ENCODE results near the gene EFHB. TPM values are rescaled to one million over a fixed set of nuclear protein-coding genes. Genes with fewer than 3 reads are reported as not detected.

EFHB gene
- total RNA-seq, 1 experiment from 2014 or later = not detected

DNA sequence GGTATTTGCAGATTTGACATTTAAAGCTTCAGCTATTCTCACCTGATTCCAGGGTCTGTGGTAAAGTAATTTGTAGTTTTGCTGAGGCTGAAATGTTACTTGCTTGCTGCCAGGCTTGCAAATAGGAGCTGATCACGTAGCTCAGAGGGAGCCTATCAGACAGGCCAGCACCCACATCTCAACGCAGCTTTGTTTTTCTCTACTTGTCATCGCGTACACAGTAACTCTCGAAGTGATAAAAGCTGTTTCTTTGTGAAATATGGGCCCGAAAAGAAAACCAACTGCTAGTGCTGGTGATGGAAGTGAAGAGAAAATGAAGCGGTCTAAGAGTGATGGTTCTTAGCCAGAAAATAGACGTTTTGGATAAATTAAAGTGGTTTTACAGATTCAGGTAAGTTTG is 36.3 kb upstream of the EFHB start:
- Histone ChIP-seq H3K36me3 (ENCODE audit: low read depth, low read length) (peaks cover 16% of the 10 kb centered on the region), H3K4me3 (ENCODE audit: low read length) (no peak overlapping the region), H3K9me2 (replicated peaks; ENCODE audit: low read length) (no peaks in the 10 kb centered on the region), H3K27ac (ENCODE audit: low read length) (no peak overlapping the region), H3K9ac (ENCODE audit: low read length) (no peak overlapping the region), H3K27me3 (ENCODE audit: low read length) (no peaks in the 10 kb centered on the region), H3K79me2 (ENCODE audit: low read length) (peaks cover 81% of the 10 kb centered on the region), H3K9me3 (ENCODE audit: low read length) (no peaks in the 10 kb centered on the region), H4K20me1 (ENCODE audit: low read length) (peaks cover 60% of the 10 kb centered on the region), H3F3A (ENCODE audit: low read length, unreplicated experiment) (no peaks in the 10 kb centered on the region), H3K4me1 (ENCODE audit: insufficient read depth, low read length) (peaks cover 11% of the 10 kb centered on the region), H2AFZ (ENCODE audit: low read length) (no peak overlapping the region), H3K4me2 (ENCODE audit: low read length) (no peak overlapping the region)
- ChIA-PET CTCF (no interaction called here), POLR2A (ENCODE audit: unreplicated experiment) (no interaction called here)
- BruUV-seq (replicated peaks) = no TSS peak
- ATAC-seq = no peak
- TF ChIP-seq EZH2 (IDR thresholded peaks at IDR 0.05; ENCODE audit: low read length, unreplicated experiment) (no peak), EZH2phosphoT487 (IDR thresholded peaks at IDR 0.05; ENCODE audit: borderline replicate concordance, low read length) (no peak)
- TF ChIP-seq, protein P1, sequence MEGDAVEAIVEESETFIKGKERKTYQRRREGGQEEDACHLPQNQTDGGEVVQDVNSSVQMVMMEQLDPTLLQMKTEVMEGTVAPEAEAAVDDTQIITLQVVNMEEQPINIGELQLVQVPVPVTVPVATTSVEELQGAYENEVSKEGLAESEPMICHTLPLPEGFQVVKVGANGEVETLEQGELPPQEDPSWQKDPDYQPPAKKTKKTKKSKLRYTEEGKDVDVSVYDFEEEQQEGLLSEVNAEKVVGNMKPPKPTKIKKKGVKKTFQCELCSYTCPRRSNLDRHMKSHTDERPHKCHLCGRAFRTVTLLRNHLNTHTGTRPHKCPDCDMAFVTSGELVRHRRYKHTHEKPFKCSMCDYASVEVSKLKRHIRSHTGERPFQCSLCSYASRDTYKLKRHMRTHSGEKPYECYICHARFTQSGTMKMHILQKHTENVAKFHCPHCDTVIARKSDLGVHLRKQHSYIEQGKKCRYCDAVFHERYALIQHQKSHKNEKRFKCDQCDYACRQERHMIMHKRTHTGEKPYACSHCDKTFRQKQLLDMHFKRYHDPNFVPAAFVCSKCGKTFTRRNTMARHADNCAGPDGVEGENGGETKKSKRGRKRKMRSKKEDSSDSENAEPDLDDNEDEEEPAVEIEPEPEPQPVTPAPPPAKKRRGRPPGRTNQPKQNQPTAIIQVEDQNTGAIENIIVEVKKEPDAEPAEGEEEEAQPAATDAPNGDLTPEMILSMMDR (conservative IDR thresholded peaks at IDR 0.05; ENCODE audit: low read depth, low read length) = no peak
- intact Hi-C loops (cut with micrococcal nuclease) = loop anchor here (5.0 kb wide), 2 partner anchors 72 to 83 kb away; partner anchors contain the start of gene KAT2B
- DNase-seq = no peak

DNA sequence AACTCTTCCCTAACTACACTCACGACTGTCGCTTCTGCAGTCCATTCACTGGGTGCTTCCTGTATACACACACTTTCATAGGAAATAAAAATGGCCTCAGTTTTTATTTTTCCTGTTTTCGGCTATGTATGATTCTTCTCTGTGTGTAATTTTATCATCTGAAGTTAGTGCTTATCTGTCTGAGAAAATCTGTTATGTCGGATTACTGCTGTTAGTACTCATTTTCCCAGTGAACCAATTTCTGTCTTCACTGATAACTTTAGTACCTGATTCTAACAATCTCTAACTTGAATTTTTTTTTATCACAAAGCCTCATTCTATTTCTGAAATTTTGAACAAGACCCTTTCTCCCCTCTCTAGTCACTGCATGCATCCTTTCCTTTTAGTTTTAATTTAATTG is 33.8 kb upstream of the EFHB start:
- ATAC-seq (no peak), DNase-seq (no peak)
- POLR2A ChIA-PET (ENCODE audit: unreplicated experiment) = no interaction called here
- Histone ChIP-seq H3K79me2 (ENCODE audit: low read length) (peaks cover 88% of the 10 kb centered on the region), H3K36me3 (ENCODE audit: low read depth, low read length) (peaks cover 11% of the 10 kb centered on the region; the same call in 1 of the 2 replicates), H3K4me3 (ENCODE audit: low read length) (no peak overlapping the region), H3K9ac (ENCODE audit: low read length) (no peak overlapping the region), H3F3A (ENCODE audit: low read length, unreplicated experiment) (no peaks in the 10 kb centered on the region), H3K4me1 (ENCODE audit: insufficient read depth, low read length) (peaks cover 11% of the 10 kb centered on the region), H3K27me3 (ENCODE audit: low read length) (no peaks in the 10 kb centered on the region), H3K9me3 (ENCODE audit: low read length) (no peaks in the 10 kb centered on the region), H3K4me2 (ENCODE audit: low read length) (no peak overlapping the region), H4K20me1 (ENCODE audit: low read length) (peaks cover 54% of the 10 kb centered on the region), H2AFZ (ENCODE audit: low read length) (no peak overlapping the region), H3K9me2 (replicated peaks; ENCODE audit: low read length) (no peaks in the 10 kb centered on the region), H3K27ac (ENCODE audit: low read length) (no peak overlapping the region)
- BruUV-seq (replicated peaks) = no TSS peak
- TF ChIP-seq EZH2phosphoT487 (IDR thresholded peaks at IDR 0.05; ENCODE audit: borderline replicate concordance, low read length) = no peak
- no peak for TF ChIP-seq EZH2 (IDR thresholded peaks at IDR 0.05; ENCODE audit: low read length, unreplicated experiment)
- TF ChIP-seq, protein P1 (conservative IDR thresholded peaks at IDR 0.05; ENCODE audit: low read depth, low read length) = no peak
- CTCF ChIA-PET = no interaction called here
- intact Hi-C loops (cut with micrococcal nuclease) = no loop called here

DNA sequence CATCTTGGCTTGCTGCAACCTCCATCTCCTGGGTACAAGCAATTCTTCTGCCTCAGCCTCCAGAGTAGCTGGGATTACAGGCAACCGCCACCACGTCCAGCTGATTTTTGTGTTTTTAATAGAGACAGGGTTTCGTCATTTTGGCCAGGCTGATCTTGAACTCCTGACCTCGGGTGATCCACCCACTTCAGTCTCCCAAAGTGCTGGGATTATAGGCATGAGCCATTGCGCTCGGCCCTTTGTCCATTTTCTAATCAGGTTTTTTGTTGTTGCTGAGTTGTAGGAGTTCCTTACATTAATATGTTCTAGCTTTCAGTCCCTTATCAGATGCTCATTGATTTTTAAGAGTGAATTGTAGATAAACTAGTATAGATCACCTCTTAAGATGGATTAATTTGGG is 33.2 kb upstream of the EFHB start:
- DNase-seq (no peak), ATAC-seq (no peak)
- H3K27me3 ChIP-seq (ENCODE audit: low read length) = no peaks in the 10 kb centered on the region
- no peaks in the 10 kb centered on the region for H3K9me3 ChIP-seq (ENCODE audit: low read length)
- no peak overlapping the region for H3K9ac ChIP-seq (ENCODE audit: low read length)
- H3F3A ChIP-seq (ENCODE audit: low read length, unreplicated experiment) = no peaks in the 10 kb centered on the region
- no peak overlapping the region for H3K4me2 ChIP-seq (ENCODE audit: low read length)
- no peak overlapping the region for H3K27ac ChIP-seq (ENCODE audit: low read length)
- POLR2A ChIA-PET (ENCODE audit: unreplicated experiment) = no interaction called here
- H3K9me2 ChIP-seq (replicated peaks; ENCODE audit: low read length) = no peaks in the 10 kb centered on the region
- no peak overlapping the region for H2AFZ ChIP-seq (ENCODE audit: low read length)
- CTCF ChIA-PET = no interaction called here
- H3K4me3 ChIP-seq (ENCODE audit: low read length) = no peak overlapping the region
- peaks cover 8% of the 10 kb centered on the region for H3K4me1 ChIP-seq (ENCODE audit: insufficient read depth, low read length)
- TF ChIP-seq, protein P1 (conservative IDR thresholded peaks at IDR 0.05; ENCODE audit: low read depth, low read length) = no peak
- no peak for TF ChIP-seq EZH2phosphoT487 (IDR thresholded peaks at IDR 0.05; ENCODE audit: borderline replicate concordance, low read length)
- intact Hi-C loops (cut with micrococcal nuclease) = no loop called here
- H4K20me1 ChIP-seq (ENCODE audit: low read length) = peaks cover 53% of the 10 kb centered on the region
- peaks cover 11% of the 10 kb centered on the region; the same call in 1 of the 2 replicates for H3K36me3 ChIP-seq (ENCODE audit: low read depth, low read length)
- no TSS peak for BruUV-seq (replicated peaks)
- H3K79me2 ChIP-seq (ENCODE audit: low read length) = peaks cover 88% of the 10 kb centered on the region

Data from PC-3 (cell line).